ENCODE results near the gene NBEAL2. TPM values are rescaled to one million over a fixed set of nuclear protein-coding genes. Genes with fewer than 3 reads are reported as not detected.
"Not testable (repeated sequence)": the region's sequence is repeated elsewhere in the genome, so short reads cannot be mapped to it uniquely, and the experiment has no call there.

NBEAL2 gene
- total RNA-seq, 1 donor from 2014 or later = 227 TPM

DNA sequence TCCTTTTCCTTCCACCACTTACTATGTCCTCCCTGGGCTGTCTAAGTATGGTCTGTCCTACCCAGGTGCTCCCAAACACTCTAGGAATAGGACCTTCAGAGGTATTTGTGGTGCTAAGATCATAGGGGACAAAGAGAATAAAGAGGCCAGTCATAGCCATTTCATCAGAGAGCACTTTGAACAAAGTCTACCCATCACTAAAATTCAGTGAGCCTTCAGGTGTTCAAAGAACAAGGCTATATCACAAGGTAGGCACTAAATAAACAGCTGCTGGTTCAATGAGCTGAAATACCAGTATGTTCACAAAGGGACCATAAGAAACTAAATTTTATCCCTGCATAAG lies 38.8 kb downstream of the NBEAL2 start:
- peaks cover 12% of the 10 kb centered on the region for H3K4me1 ChIP-seq
- no peak overlapping the region for H3K27ac ChIP-seq
- H3K9me3 ChIP-seq = no peaks in the 10 kb centered on the region
- TF ChIP-seq POLR2AphosphoS5 (IDR thresholded peaks at IDR 0.05; ENCODE audit: insufficient read depth in 1 of 2, low read depth in 1 of 2) = no peak
- no peak for TF ChIP-seq POLR2A (IDR thresholded peaks at IDR 0.05)
- TF ChIP-seq, protein P1, sequence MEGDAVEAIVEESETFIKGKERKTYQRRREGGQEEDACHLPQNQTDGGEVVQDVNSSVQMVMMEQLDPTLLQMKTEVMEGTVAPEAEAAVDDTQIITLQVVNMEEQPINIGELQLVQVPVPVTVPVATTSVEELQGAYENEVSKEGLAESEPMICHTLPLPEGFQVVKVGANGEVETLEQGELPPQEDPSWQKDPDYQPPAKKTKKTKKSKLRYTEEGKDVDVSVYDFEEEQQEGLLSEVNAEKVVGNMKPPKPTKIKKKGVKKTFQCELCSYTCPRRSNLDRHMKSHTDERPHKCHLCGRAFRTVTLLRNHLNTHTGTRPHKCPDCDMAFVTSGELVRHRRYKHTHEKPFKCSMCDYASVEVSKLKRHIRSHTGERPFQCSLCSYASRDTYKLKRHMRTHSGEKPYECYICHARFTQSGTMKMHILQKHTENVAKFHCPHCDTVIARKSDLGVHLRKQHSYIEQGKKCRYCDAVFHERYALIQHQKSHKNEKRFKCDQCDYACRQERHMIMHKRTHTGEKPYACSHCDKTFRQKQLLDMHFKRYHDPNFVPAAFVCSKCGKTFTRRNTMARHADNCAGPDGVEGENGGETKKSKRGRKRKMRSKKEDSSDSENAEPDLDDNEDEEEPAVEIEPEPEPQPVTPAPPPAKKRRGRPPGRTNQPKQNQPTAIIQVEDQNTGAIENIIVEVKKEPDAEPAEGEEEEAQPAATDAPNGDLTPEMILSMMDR (IDR thresholded peaks at IDR 0.05) = no peak
- H3K4me3 ChIP-seq = no peak overlapping the region
- no peaks in the 10 kb centered on the region for H3K27me3 ChIP-seq
- no peak for DNase-seq (ENCODE audit: extremely low spot score in 2 of 2)
- peaks cover 5 to 46% of the 10 kb centered on the region in 2 donors for H3K36me3 ChIP-seq
- intact Hi-C loops (cut with DNase I) = no loop called here

DNA sequence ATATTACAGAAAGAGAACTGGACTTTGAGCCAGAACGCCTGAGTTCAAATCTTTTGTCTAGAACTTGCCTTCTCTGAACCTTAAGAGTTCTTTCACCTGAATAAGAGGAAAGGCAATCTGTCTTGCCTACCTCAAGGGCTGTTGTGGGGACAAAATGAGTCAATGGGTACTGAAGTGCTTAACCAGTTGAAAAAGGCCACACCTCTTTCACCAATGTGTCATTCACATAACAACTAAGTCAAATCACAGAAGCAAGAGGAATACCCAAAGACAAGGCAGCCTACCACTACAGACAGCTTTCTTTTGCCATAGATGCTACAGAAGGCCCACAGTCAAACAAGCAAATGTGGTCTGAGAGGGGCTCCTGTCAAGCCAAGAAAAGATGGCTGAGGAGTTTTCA lies 39.7 kb downstream of the NBEAL2 start:
- H3K4me3 ChIP-seq = no peak overlapping the region
- no peaks in the 10 kb centered on the region for H3K9me3 ChIP-seq
- intact Hi-C loops (cut with DNase I) = no loop called here
- DNase-seq (ENCODE audit: extremely low spot score in 2 of 2) = no peak
- peaks cover 5 to 41% of the 10 kb centered on the region in 2 donors for H3K36me3 ChIP-seq
- H3K27ac ChIP-seq = no peak overlapping the region
- H3K27me3 ChIP-seq = no peaks in the 10 kb centered on the region
- H3K4me1 ChIP-seq = peaks cover 12% of the 10 kb centered on the region
- TF ChIP-seq, protein P1 (IDR thresholded peaks at IDR 0.05) = no peak
- TF ChIP-seq POLR2A (IDR thresholded peaks at IDR 0.05) (no peak), POLR2AphosphoS5 (IDR thresholded peaks at IDR 0.05; ENCODE audit: insufficient read depth in 1 of 2, low read depth in 1 of 2) (no peak)

DNA sequence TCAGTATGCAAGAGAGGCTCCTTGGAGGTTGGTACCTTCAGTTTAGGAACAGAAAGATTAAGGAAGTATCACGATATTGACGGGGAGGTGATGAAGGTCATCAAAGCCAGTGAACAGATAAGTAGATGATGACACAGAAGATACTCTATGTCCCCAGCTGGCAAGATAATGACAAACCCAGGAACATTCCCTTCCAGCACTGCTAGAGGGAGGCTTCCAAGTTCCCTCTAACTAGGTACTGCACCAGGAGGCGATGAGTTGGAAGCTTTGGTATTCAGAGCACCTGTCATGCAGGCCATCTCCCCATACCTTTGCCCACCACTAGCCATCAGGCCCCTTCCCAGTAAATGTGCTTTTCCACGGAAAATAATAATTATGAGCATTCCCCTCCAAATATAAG lies 40.8 kb downstream of the NBEAL2 start:
- intact Hi-C loops (cut with DNase I) = no loop called here
- Histone ChIP-seq H3K27me3 (no peaks in the 10 kb centered on the region), H3K36me3 (peaks cover 5 to 41% of the 10 kb centered on the region in 2 donors), H3K4me1 (peaks cover 12% of the 10 kb centered on the region), H3K4me3 (no peak overlapping the region), H3K9me3 (no peaks in the 10 kb centered on the region), H3K27ac (no peak overlapping the region)
- no peak for DNase-seq (ENCODE audit: extremely low spot score in 2 of 2)
- TF ChIP-seq, protein P1 (IDR thresholded peaks at IDR 0.05) = no peak
- no peak for TF ChIP-seq POLR2AphosphoS5 (IDR thresholded peaks at IDR 0.05; ENCODE audit: insufficient read depth in 1 of 2, low read depth in 1 of 2)
- TF ChIP-seq POLR2A (IDR thresholded peaks at IDR 0.05) = no peak

DNA sequence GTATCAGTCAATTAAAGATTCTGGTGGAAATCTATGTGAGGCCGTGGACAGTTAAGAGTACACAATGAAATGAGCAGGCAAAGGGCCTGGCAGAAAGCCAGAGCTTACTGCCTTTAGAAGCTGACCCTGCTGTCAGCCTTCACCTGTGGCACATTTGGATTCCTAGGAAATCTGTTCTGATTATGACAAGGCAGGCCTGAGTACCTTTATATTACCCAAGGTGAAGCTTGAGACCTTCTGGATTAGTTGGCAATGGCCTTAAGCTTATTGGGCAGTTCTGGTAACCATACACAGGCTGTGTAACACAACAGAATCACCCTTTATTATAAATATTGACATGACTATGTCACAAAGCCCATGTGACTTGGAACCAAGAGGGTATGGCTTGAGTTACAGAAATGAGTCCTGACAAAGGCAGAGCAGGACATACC lies 43.2 kb downstream of the NBEAL2 start:
- no peaks in the 10 kb centered on the region for H3K9me3 ChIP-seq
- DNase-seq (ENCODE audit: extremely low spot score in 2 of 2) = no peak
- TF ChIP-seq, protein P1 (IDR thresholded peaks at IDR 0.05) = no peak
- no peak for TF ChIP-seq POLR2A (IDR thresholded peaks at IDR 0.05)
- no peak for TF ChIP-seq POLR2AphosphoS5 (IDR thresholded peaks at IDR 0.05; ENCODE audit: insufficient read depth in 1 of 2, low read depth in 1 of 2)
- intact Hi-C loops (cut with DNase I) = no loop called here
- H3K4me1 ChIP-seq = peaks cover 12% of the 10 kb centered on the region
- H3K27me3 ChIP-seq = no peaks in the 10 kb centered on the region
- peak overlapping the region; percentile 61 for H3K27ac ChIP-seq
- H3K36me3 ChIP-seq = peaks cover 0 to 26% of the 10 kb centered on the region in 2 donors
- no peak overlapping the region for H3K4me3 ChIP-seq

DNA sequence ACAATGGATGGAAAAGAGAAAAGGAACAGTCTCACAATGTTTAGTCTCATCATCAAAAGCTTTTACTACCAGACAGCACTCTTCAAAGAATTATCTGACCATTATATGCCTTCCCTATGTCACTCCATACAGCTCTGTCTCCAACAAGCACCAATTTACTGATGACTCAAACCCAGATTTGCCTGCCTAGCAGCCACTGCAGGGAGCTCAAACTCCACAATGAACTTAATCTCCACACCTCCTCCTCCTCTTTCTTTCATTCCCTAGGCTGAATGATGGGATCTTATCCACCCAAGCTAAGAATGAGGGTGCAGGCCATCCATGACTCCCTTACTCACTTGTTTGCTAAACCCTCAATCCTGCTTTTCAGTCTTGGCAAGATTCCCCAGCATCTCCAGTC lies 45.5 kb downstream of the NBEAL2 start:
- TF ChIP-seq, protein P1 (IDR thresholded peaks at IDR 0.05) = no peak
- TF ChIP-seq POLR2A (IDR thresholded peaks at IDR 0.05) = no peak
- TF ChIP-seq POLR2AphosphoS5 (IDR thresholded peaks at IDR 0.05; ENCODE audit: insufficient read depth in 1 of 2, low read depth in 1 of 2) = no peak
- H3K27ac ChIP-seq = no peak overlapping the region
- H3K4me1 ChIP-seq = peaks cover 12% of the 10 kb centered on the region

DNA sequence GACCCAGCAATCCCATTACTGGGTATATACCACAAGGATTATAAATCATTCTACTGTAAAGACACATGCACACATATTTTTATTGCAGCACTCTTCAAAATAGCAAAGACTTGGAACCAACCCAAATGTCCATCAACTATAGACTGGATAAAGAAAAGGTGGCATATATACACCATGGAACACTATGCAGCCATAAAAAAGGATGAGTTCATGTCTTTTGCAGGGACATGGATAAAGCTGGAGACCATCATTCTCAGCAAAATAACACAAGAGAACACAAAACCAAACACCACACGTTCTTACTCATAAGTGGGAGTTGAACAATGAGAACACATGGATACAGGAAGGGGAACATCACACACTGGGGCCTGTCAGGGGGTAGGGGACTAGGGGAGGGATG lies 47.0 kb downstream of the NBEAL2 start:
- intact Hi-C loops (cut with DNase I); H3K9me3 ChIP-seq; H3K36me3 ChIP-seq; H3K27me3 ChIP-seq; H3K4me3 ChIP-seq; H3K27ac ChIP-seq; DNase-seq (ENCODE audit: extremely low spot score in 2 of 2): not testable (repeated sequence)
- H3K4me1 ChIP-seq = peaks cover 12% of the 10 kb centered on the region

More for the DNA sequence above, 45.5 kb downstream of the NBEAL2 start:
- Histone ChIP-seq H3K4me3 (no peak overlapping the region), H3K36me3 (peaks cover 0 to 5% of the 10 kb centered on the region in 2 donors), H3K9me3 (no peaks in the 10 kb centered on the region), H3K27me3 (no peaks in the 10 kb centered on the region)
- DNase-seq (ENCODE audit: extremely low spot score in 2 of 2) = no peak
- intact Hi-C loops (cut with DNase I) = no loop called here
